ENCODE results near the gene PCAT6. TPM values are rescaled to one million over a fixed set of nuclear protein-coding genes. Genes with fewer than 3 reads are reported as not detected.

The PCAT6 gene
- total and polyA plus RNA-seq, 9 donors, result 0.57 to 2.8 (median 1.1) TPM; not detected in 2

- intact Hi-C loops (cut with DNase I), result loop anchor here in 1 of 4 donors (5.0 kb wide), 1 partner anchor 42 kb away; the partner anchor contains the start of gene PCAT6
- Histone ChIP-seq H3K27ac (no peak overlapping the region), H3K9me3 (no peaks in the 10 kb centered on the region), H3K4me1 (ENCODE audit: insufficient read depth) (peaks cover 3% of the 10 kb centered on the region), H3K27me3 (no peaks in the 10 kb centered on the region), H3K4me3 (no peak overlapping the region), H3K36me3 (no peaks in the 10 kb centered on the region)
- 92 to 94% (median 93%) methylated on average over 8 of the region's 8 CpGs for WGBS, 3 donors
- DNase-seq, result no peak
- TF ChIP-seq, protein P1, sequence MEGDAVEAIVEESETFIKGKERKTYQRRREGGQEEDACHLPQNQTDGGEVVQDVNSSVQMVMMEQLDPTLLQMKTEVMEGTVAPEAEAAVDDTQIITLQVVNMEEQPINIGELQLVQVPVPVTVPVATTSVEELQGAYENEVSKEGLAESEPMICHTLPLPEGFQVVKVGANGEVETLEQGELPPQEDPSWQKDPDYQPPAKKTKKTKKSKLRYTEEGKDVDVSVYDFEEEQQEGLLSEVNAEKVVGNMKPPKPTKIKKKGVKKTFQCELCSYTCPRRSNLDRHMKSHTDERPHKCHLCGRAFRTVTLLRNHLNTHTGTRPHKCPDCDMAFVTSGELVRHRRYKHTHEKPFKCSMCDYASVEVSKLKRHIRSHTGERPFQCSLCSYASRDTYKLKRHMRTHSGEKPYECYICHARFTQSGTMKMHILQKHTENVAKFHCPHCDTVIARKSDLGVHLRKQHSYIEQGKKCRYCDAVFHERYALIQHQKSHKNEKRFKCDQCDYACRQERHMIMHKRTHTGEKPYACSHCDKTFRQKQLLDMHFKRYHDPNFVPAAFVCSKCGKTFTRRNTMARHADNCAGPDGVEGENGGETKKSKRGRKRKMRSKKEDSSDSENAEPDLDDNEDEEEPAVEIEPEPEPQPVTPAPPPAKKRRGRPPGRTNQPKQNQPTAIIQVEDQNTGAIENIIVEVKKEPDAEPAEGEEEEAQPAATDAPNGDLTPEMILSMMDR (IDR thresholded peaks at IDR 0.05), result no peak
- no peak for TF ChIP-seq EP300 (IDR thresholded peaks at IDR 0.05)
- TF ChIP-seq POLR2A (IDR thresholded peaks at IDR 0.05), result no peak
These were observed 44.0 kb downstream of the PCAT6 start for GRCh38 chr1:202854787-202855186.

- 96 to 97% (median 96%) methylated on average over 2 of the region's 2 CpGs for WGBS, 3 donors
- no peak overlapping the region for H3K4me3 ChIP-seq
- no peaks in the 10 kb centered on the region for H3K27me3 ChIP-seq
- peaks cover 3% of the 10 kb centered on the region for H3K4me1 ChIP-seq (ENCODE audit: insufficient read depth)
- no peak for DNase-seq
- H3K9me3 ChIP-seq, result no peaks in the 10 kb centered on the region
- intact Hi-C loops (cut with DNase I), result loop anchor here in 1 of 4 donors (5.0 kb wide), 1 partner anchor 44 kb away; the partner anchor contains the start of gene PCAT6
- no peak overlapping the region for H3K27ac ChIP-seq
- TF ChIP-seq, protein P1 (IDR thresholded peaks at IDR 0.05), result no peak
- TF ChIP-seq EP300 (IDR thresholded peaks at IDR 0.05) (no peak), POLR2A (IDR thresholded peaks at IDR 0.05) (no peak)
- no peaks in the 10 kb centered on the region for H3K36me3 ChIP-seq
These were observed 45.3 kb downstream of the PCAT6 start for GRCh38 chr1:202856014-202856413.

DNA sequence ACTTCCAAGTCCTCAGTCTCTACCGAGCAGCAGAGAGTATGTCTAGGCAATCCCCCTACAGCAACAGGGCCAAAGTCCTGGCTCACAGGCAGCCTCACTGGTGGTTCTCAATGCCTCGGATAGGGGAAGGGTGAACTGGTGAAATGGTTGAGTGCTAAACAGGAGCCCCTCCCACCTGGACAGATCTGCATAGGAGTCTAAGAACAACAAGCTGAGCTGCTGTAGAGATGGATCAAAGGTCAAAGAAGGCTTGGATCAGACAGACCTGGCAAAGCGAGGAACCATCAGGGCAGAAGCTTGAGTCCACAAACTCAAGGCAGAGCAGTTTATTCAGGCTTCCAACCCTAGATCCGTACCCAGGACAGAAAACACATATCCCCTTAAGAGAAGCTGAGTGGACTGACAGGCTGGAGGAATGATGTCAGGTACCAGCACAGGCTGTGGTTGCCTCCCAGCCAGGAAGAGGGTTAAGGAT lies 46.4 kb downstream of the PCAT6 start:
- Histone ChIP-seq H3K27ac (no peak overlapping the region), H3K27me3 (no peaks in the 10 kb centered on the region), H3K9me3 (no peaks in the 10 kb centered on the region), H3K4me1 (ENCODE audit: insufficient read depth) (peaks cover 3% of the 10 kb centered on the region), H3K4me3 (no peak overlapping the region), H3K36me3 (no peaks in the 10 kb centered on the region)
- DNase-seq, result no peak
- 66 to 79% (median 78%) methylated on average over 4 of the region's 4 CpGs for WGBS, 3 donors
- intact Hi-C loops (cut with DNase I), result loop anchor here in 1 of 4 donors (5.0 kb wide), 1 partner anchor 45 kb away; the partner anchor contains the start of gene PCAT6
- TF ChIP-seq, protein P1 (IDR thresholded peaks at IDR 0.05), result no peak
- TF ChIP-seq POLR2A (IDR thresholded peaks at IDR 0.05), result no peak
- TF ChIP-seq EP300 (IDR thresholded peaks at IDR 0.05), result no peak

- H3K27me3 ChIP-seq, result no peaks in the 10 kb centered on the region
- H3K4me3 ChIP-seq, result no peak overlapping the region
- peak overlapping the region in 1 of 2 donors; percentile 36 for H3K27ac ChIP-seq
- peaks cover 3% of the 10 kb centered on the region for H3K4me1 ChIP-seq (ENCODE audit: insufficient read depth)
- H3K9me3 ChIP-seq, result no peaks in the 10 kb centered on the region
- WGBS, 3 donors, result 20 to 32% (median 26%) methylated on average over 6 of the region's 6 CpGs
- intact Hi-C loops (cut with DNase I), result loop anchor here in 1 of 4 donors (5.0 kb wide), 1 partner anchor 46 kb away; the partner anchor contains the start of gene PCAT6
- peak in 4 of 5 donors; percentile 58 to 88 (median 74) for DNase-seq
- TF ChIP-seq, protein P1 (IDR thresholded peaks at IDR 0.05), result no peak
- TF ChIP-seq EP300 (IDR thresholded peaks at IDR 0.05) (no peak), POLR2A (IDR thresholded peaks at IDR 0.05) (no peak)
- H3K36me3 ChIP-seq, result no peaks in the 10 kb centered on the region
These were observed 47.6 kb downstream of the PCAT6 start for GRCh38 chr1:202858331-202858730.
